Measurements from ENCODE around the gene G3BP1. TPM values are rescaled to one million over a fixed set of nuclear protein-coding genes. Genes with fewer than 3 reads are reported as not detected.
"Not testable (repeated sequence)": the region's sequence is repeated elsewhere in the genome, so short reads cannot be mapped to it uniquely, and the experiment has no call there.

Gene G3BP1
- total RNA-seq, 2 donors from 2014 or later, result 117 to 130 TPM

GRCh38 chr5:151780348-151780747 lies 8.6 kb downstream of the G3BP1 start:
- no peak for DNase-seq (ENCODE audit: low spot score)

GRCh38 chr5:151781201-151781600 lies 9.4 kb downstream of the G3BP1 start:
- no peak for DNase-seq (ENCODE audit: low spot score)
- intact Hi-C loops (cut with DNase I), result loop anchor here in 1 of 2 donors (10.0 kb wide), 1 partner anchor 916 kb away; no protein-coding TSS in a partner anchor

More at GRCh38 chr5:151780348-151780747, 8.6 kb downstream of the G3BP1 start:
- intact Hi-C loops (cut with DNase I), result loop anchor here in 1 of 2 donors (10.0 kb wide), 1 partner anchor 916 kb away; no protein-coding TSS in a partner anchor

GRCh38 chr5:151783664-151784063 lies 11.9 kb downstream of the G3BP1 start:
- DNase-seq (ENCODE audit: low spot score), result not testable (repeated sequence)
- intact Hi-C loops (cut with DNase I), result loop anchor here in 1 of 2 donors (10.0 kb wide), 1 partner anchor 919 kb away; no protein-coding TSS in a partner anchor

- intact Hi-C loops (cut with DNase I), result loop anchor here in 1 of 2 donors (10.0 kb wide), 1 partner anchor 919 kb away; no protein-coding TSS in a partner anchor
- no peak for DNase-seq (ENCODE audit: low spot score)
Observed at GRCh38 chr5:151784141-151784540, 12.4 kb downstream of the G3BP1 start.

GRCh38 chr5:151786468-151786867 lies 14.7 kb downstream of the G3BP1 start:
- no peak for DNase-seq (ENCODE audit: low spot score)
- intact Hi-C loops (cut with DNase I), result loop anchor here in 1 of 2 donors (10.0 kb wide), 1 partner anchor 922 kb away; no protein-coding TSS in a partner anchor

GRCh38 chr5:151787817-151788216 lies 16.1 kb downstream of the G3BP1 start:
- intact Hi-C loops (cut with DNase I), result loop anchor here in 1 of 2 donors (10.0 kb wide), 1 partner anchor 923 kb away; no protein-coding TSS in a partner anchor
- no peak for DNase-seq (ENCODE audit: low spot score)

- intact Hi-C loops (cut with DNase I), result no loop called here
- DNase-seq (ENCODE audit: low spot score), result no peak
Observed at GRCh38 chr5:151793358-151793757, 21.6 kb downstream of the G3BP1 start.

GRCh38 chr5:151795426-151795825 lies 23.7 kb downstream of the G3BP1 start:
- DNase-seq (ENCODE audit: low spot score), result no peak
- intact Hi-C loops (cut with DNase I), result no loop called here

- intact Hi-C loops (cut with DNase I), result no loop called here
- no peak for DNase-seq (ENCODE audit: low spot score)
Observed at GRCh38 chr5:151798674-151799073, 26.9 kb downstream of the G3BP1 start.

GRCh38 chr5:151799407-151799806 lies 27.7 kb downstream of the G3BP1 start:
- DNase-seq (ENCODE audit: low spot score), result no peak
- intact Hi-C loops (cut with DNase I), result no loop called here

- no peak for DNase-seq (ENCODE audit: low spot score)
- intact Hi-C loops (cut with DNase I), result no loop called here
Observed at GRCh38 chr5:151800532-151800931, 28.8 kb downstream of the G3BP1 start.

- no peak for DNase-seq (ENCODE audit: low spot score)
- intact Hi-C loops (cut with DNase I), result no loop called here
Observed at GRCh38 chr5:151805414-151806223, 33.9 kb downstream of the G3BP1 start.

- intact Hi-C loops (cut with DNase I), result no loop called here
- no peak for DNase-seq (ENCODE audit: low spot score)
Observed at GRCh38 chr5:151808451-151809169, 36.9 kb downstream of the G3BP1 start.

GRCh38 chr5:151810449-151810848 lies 38.7 kb downstream of the G3BP1 start:
- intact Hi-C loops (cut with DNase I), result no loop called here
- no peak for DNase-seq (ENCODE audit: low spot score)

GRCh38 chr5:151810897-151811296 lies 39.1 kb downstream of the G3BP1 start:
- intact Hi-C loops (cut with DNase I), result no loop called here
- DNase-seq (ENCODE audit: low spot score), result no peak

- DNase-seq (ENCODE audit: low spot score), result no peak
- intact Hi-C loops (cut with DNase I), result no loop called here
Observed at GRCh38 chr5:151811593-151812321, 40.0 kb downstream of the G3BP1 start.

GRCh38 chr5:151812757-151813309 lies 41.1 kb downstream of the G3BP1 start:
- intact Hi-C loops (cut with DNase I), result no loop called here
- no peak for DNase-seq (ENCODE audit: low spot score)

GRCh38 chr5:151815051-151815450 lies 43.3 kb downstream of the G3BP1 start:
- intact Hi-C loops (cut with DNase I), result no loop called here
- no peak for DNase-seq (ENCODE audit: low spot score)

GRCh38 chr5:151819830-151820229 lies 48.1 kb downstream of the G3BP1 start:
- intact Hi-C loops (cut with DNase I), result loop anchor here in 1 of 2 donors (10.0 kb wide), 1 partner anchor 325 kb away; no protein-coding TSS in a partner anchor
- DNase-seq (ENCODE audit: low spot score), result no peak

All from posterior vena cava (tissue), 2 donors.